GM13976 (cell line): ENCODE measurements around the gene CLEC5A.

Source experiments
- DNase-seq: peaks from one replicate; pipeline ENCODE4 v3.0.0; 2012; ENCODE audit warnings: low spot score
- in situ Hi-C: fragments of 300-500 bp; cut with MboI; formaldehyde crosslinking; loops from one replicate; pipeline ENCODE4 v1.12.0; 2022; ENCODE audit warnings: low sequenced_read_pairs, mixed read lengths, inconsistent platforms; ENCODE audit not compliant: unreplicated experiment
- TF ChIP-seq, protein P1 (sequence below): IDR thresholded peaks from 2 replicates; pipeline ENCODE4 v1.5.1; 2012; ENCODE audit warnings: borderline replicate concordance, mild to moderate bottlenecking; ENCODE audit not compliant: insufficient read depth; ENCODE audit errors: extremely low read depth, missing control alignments, control extremely low read depth

Gene CLEC5A

DNA sequence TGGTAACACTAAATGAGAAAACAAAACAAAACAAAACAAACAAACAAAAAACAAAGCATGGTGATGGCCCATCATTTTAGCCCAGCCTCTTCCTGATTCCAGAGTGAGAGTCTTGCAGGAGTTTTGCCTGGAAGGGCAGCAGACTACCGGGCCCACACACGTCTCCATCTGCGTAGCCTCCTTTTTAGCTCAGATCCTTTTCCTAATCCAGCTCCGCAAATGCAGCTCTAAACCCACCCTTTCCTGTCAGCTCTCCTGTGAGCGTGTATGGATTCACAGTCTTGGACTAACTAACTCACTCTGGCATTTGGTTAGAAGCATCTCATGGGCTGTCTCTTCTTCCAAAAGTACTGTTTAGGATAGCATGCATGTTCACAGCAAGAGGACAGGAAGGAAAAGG, 16.6 kb downstream of the CLEC5A start:
- TF ChIP-seq, protein P1, sequence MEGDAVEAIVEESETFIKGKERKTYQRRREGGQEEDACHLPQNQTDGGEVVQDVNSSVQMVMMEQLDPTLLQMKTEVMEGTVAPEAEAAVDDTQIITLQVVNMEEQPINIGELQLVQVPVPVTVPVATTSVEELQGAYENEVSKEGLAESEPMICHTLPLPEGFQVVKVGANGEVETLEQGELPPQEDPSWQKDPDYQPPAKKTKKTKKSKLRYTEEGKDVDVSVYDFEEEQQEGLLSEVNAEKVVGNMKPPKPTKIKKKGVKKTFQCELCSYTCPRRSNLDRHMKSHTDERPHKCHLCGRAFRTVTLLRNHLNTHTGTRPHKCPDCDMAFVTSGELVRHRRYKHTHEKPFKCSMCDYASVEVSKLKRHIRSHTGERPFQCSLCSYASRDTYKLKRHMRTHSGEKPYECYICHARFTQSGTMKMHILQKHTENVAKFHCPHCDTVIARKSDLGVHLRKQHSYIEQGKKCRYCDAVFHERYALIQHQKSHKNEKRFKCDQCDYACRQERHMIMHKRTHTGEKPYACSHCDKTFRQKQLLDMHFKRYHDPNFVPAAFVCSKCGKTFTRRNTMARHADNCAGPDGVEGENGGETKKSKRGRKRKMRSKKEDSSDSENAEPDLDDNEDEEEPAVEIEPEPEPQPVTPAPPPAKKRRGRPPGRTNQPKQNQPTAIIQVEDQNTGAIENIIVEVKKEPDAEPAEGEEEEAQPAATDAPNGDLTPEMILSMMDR, result no peak
- no peak for DNase-seq
- in situ Hi-C loops, result no loop called here

DNA sequence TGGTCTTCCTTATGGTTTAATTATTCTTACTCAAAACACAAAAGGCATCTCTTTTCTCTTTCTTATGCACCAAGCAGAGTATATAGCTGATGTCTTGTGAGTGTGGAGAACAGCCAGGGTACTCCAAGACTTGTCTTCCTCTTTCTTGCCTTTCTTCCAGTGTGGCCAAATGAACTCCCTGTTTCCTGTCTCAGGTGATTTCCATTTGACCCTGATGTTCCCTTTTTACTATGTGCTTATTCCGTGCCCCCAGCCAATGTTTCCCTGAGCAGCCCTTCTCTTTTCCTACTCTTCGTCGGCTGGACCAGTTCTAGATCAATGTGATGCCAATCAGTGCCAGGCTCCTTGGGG, 18.0 kb downstream of the CLEC5A start:
- no peak for DNase-seq
- TF ChIP-seq, protein P1, result no peak
- in situ Hi-C loops, result no loop called here

GRCh38 chr7:141928146-141928844, 18.5 kb downstream of the CLEC5A start:
- in situ Hi-C loops, result no loop called here
- DNase-seq, result no peak
- TF ChIP-seq, protein P1, result no peak

GRCh38 chr7:141920281-141920680, 26.5 kb downstream of the CLEC5A start:
- TF ChIP-seq, protein P1, result no peak
- in situ Hi-C loops, result no loop called here
- DNase-seq, result no peak

DNA sequence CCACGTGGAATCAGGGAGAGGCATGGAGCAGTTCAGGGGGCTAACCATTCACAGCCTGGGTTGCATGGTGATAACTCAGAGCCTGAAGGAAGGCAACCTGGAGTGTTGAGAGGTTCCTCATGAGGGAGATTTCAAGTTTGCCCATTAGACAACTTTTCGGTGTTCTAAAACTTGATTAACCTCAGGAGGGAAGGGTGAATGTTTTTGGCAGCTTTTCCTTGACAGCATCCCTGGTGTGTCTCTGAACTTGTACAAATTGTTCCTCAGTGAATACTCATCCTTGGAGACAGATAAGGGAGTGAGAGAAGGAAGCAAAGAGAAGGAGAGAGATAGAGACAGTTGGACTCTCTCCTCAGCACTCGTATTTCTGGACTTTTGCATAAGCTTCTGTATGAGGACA, 30.7 kb downstream of the CLEC5A start, which contains the start of gene OR9A4:
OR9A4 (plus strand) TSS at position 301 of the 400 bp plus-strand sequence. CDS start 2,477 bp downstream, outside the sequence.
- in situ Hi-C loops, result no loop called here
- no peak for DNase-seq
- TF ChIP-seq, protein P1, result no peak

GRCh38 chr7:141915565-141915964, 31.2 kb downstream of the CLEC5A start:
- in situ Hi-C loops, result no loop called here
- TF ChIP-seq, protein P1, result no peak
- no peak for DNase-seq
